HG02970 (cell line): ENCODE results near the gene UBLCP1.

Experiments
- ATAC-seq: cut with Tn5 transposase; IDR thresholded peaks from one replicate; pipeline ENCODE4 v1.9.1; 2021; ENCODE audit warnings: mild to moderate bottlenecking, moderate library complexity, moderate number of reproducible peaks; ENCODE audit not compliant: unreplicated experiment, low FRiP score

UBLCP1 gene

DNA sequence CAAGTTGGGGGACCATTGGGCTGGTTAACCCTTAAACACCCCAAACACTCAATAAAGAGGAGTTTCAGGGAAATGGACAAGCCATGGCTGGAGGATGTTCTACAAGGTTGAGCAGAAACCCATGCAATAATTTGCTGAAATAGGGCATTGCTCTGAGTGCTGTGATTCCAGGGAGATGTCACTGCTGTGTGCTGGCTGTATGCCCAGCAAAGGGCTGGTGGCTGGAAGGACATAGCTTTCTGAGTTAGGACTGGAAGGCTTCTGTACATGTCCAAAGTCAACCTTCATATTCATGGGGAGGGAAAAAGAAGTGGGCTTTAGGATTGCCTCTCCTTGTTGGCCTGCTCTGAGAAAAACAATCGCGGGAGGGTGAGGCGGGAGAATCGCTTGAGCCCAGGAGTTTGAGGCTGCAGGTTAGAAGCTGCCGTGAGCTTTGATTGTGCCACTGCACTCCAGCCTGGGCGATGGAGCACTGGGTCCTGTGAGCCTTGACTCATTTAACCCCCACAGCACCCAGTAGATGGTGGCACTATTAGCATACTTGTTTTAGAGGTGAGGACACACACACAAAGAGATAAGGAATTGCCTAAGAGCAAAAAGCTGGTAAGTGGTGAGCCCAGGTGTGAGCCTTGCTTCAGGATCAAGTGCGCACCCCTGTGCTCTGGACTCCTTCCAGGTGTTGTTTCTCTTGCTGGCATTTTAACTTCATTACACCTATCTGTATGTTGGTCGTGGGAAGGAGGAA, 46.8 kb downstream of the UBLCP1 start:
- no peak for ATAC-seq

DNA sequence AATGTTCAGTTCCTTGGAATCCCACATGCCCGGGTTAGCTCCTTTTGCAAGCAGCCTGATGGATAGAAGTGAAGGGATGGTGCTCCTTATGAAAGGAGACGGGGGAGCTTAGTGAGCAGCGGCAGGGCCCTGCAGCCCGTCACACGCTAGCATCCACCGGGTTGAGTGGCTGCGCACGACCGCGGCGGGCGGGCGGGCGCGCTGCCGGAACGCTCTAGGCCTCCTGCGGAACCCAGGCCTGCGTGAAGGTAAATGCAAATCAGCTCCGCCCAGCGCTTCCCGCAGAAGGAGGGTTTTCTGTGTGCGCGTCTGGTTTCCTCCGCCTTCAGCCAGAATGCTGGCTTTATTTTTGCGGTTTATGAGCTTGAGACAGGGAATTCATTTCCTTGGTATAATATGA, 47.4 kb downstream of the UBLCP1 start:
- no peak for ATAC-seq

DNA sequence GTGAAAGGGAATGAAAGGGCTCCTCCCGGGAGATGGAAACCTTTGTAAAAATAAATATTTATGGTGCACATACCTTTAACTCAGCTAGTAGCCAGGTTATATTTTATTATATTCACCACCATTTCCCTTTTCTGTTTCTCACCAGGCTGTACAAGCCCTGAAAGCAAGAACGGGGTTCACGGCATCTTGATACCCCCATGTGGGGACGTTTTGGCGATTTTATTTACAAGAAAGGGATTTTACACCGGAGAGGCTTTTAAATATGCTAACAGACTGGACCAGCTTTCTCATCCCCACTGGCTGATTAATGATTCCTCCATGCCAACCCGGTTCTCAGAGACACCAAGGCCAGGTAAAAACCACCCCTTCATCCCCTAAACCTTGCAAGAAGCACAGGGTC, 48.0 kb downstream of the UBLCP1 start:
- no peak for ATAC-seq

DNA sequence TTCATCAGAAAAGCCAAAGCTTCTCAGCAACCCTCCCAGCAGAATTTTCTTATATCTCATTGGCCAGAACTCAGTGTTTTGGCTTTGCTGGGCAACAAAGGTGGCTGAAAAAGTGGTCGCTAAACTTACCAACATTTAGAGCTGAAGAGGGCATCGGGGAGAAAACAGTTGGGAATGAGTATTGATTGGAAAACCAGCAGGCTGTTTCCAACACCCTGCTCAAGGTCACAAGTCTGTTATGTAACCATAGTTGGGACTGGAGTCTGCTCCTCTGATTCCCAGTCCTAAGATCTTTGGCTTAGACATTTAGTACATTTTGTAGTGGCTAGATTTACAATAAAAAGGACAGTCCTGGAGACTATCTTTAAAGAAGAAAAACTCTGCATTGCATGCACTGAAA, 50.1 kb downstream of the UBLCP1 start:
- ATAC-seq, result no peak

GRCh38 chr5:159316519-159317383, 53.7 kb downstream of the UBLCP1 start:
- ATAC-seq, result no peak

- no peak for ATAC-seq
Observed at GRCh38 chr5:159317849-159318248, 54.8 kb downstream of the UBLCP1 start.

DNA sequence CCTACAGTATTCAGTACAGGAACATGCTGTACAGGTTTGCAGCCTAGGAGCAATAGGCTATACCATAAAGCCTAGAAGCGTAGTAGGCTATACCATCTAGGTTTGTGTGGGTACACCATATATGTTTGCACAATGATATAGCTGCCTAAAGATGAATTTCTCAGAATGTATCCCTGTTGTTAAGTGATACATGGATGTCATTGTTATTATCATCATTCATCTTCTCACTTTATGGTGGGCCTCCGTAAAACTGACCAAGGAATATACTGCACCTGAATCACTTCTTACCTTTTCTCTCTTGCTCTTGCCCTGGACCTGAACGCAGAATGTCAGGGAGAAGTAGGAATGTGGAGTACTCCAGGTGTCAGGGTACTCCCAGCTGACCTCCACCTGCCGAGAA, 55.4 kb downstream of the UBLCP1 start:
- ATAC-seq, result no peak

- ATAC-seq, result no peak
Observed at GRCh38 chr5:159319363-159319762, 56.3 kb downstream of the UBLCP1 start.

DNA sequence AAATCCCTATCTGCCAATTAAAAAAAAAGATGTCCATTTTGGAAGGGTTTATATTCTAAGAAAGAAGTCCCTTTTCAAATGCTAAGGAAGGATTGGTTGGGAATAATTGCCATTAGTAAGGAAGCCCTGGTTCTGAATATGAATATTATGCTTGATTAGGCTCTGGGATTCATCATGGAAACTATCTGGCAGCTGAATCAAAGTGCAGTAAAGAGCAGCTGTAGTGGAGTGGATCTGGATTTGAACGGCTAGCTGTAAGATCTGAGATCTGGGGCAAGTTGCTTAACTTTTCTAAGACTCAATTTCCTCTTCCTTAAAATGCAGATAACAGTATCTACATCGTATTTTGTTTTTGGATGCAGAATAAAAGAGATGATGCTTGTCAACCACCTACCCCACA, 56.7 kb downstream of the UBLCP1 start:
- ATAC-seq, result no peak

DNA sequence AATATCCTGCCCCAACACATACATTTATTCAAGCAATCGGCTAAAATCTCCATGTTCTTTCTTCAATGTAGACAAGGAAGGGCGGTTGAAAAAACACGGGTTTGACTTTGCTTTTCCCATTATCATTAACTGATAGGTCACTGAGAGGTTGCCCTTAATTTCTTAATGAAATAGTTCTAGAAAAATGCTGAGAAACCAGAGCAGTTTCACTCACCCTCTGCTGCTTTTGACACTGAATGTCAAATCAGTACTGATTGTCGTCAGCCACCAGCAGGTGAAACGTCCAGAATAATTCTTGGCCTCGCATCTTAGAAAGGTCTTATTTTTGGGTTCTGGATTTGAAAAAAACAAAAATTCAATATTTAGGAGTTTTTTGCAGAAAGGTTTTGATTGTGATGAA, 59.1 kb downstream of the UBLCP1 start:
- ATAC-seq, result no peak

- no peak for ATAC-seq
Observed at GRCh38 chr5:159324102-159324755, 61.1 kb downstream of the UBLCP1 start.

GRCh38 chr5:159324986-159325385, 61.9 kb downstream of the UBLCP1 start:
- no peak for ATAC-seq

GRCh38 chr5:159330131-159330800, 67.2 kb downstream of the UBLCP1 start, which contains the start of gene IL12B:
TSS of gene IL12B (minus strand) at chr5:159330487. CDS start at chr5:159326782, 3,705 bp downstream.
- no peak for ATAC-seq

GRCh38 chr5:159331093-159331973, 68.2 kb downstream of the UBLCP1 start:
- no peak for ATAC-seq

- ATAC-seq, result no peak
Observed at GRCh38 chr5:159332800-159333544, 69.9 kb downstream of the UBLCP1 start.

- ATAC-seq, result no peak
Observed at GRCh38 chr5:159333545-159333925, 70.4 kb downstream of the UBLCP1 start.
